Activated T-cell treated with anti-CD3 and anti-CD28 coated beads for 4 hours (primary cell): Measurements from ENCODE around the gene SAMD7.

Source experiments
- DNase-seq: peaks from one replicate; pipeline ENCODE4 v3.0.0-alpha.2; 2020

Gene SAMD7

DNA sequence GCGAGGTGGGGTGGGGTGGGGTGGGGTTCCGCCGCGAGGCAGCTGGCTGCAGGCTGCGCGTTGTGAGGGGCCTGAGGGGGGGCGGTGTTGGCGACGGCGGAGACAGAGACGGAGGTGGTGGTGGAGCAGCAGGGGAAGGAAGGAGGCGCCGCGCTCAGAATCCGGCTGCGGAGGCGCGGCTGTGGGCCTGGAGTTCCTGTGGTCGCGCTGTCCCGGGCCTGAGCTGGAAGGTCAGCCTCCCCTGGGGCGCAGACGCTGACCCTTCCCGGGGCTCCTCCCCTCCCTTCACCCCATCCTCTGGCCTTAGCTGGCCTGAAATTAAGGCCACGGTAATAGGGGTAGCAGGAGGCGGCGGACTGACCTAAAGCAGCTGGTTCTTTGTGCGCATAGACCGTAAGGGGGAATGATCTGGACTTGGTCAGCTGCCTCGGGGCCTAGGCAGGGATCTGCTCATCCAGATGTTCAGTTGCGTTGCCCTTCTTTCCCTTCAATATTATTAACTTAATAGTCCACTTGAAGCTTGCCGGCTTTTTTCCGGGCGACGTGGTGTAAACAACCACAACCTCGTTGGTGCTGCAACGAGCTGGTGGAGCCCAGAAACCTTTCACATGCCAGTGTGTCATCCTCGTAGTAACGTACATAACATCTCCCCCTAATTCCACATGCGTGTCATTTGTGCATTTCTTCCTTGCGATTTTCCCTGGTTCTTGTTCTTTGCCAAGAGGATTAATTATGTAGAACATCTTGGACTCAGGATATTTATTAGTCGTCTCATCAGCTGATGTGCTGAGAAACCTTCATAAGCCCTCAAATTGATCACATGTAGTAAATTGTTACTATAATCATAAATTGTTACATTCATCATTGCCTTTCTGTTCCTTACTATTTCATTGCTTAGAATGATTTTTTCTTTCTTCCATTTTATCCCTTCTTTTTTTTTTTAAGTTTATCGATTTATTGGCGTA lies 55.9 kb downstream of the SAMD7 start:
- no peak for DNase-seq

DNA sequence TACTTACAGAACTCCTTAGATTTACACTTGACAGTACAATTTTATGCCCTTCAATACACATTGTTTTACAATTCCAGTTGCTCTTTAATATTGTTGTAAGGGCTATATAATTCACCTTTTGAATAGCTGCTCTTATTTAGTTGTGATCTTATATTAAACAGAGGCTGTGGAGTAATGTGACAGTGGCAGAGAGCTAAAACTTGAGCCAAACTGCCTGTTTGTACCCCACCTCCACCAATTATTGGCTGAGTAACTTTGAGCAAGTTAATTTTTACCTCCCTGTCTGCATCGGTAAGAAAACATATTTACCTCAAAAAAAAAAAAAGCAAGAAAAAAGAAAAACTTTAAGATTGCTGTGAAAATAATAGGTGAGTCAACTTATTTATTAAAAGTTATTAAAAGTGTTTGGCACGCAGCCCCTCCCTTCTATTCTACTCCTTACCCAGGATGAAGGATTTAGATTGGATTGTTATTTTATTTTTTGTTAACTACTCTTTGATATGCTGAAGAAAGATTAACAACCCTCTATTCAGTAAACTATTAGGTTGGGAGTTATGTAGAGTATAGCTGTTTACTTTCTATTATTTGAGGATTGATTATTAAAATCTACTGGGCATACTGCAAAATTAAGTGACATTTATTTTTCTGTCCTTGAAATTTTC lies 57.0 kb downstream of the SAMD7 start:
- DNase-seq = no peak

GRCh38 chr3:169969174-169970095 lies 58.1 kb downstream of the SAMD7 start:
- no peak for DNase-seq

- no peak for DNase-seq
Observed at GRCh38 chr3:169970847-169971246, 59.5 kb downstream of the SAMD7 start.

DNA sequence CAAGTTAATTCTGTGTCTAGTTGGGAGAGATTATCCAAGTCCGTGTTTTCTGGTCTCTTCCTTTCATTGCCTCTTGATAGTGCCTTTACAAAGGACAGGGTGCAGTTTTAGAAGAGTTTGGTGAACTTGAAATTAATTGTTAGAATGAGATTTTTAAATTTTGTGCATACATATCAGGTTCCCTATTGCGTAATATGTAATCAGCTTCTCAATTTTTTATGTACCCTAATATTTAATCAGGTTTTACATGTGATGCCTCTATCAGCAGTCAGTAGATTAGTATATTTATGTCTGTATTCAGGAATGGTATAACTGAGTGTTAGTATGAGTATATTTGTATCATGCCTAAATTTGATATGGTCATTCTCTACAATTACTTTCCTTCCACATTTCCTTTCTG lies 60.1 kb downstream of the SAMD7 start:
- DNase-seq = no peak

DNA sequence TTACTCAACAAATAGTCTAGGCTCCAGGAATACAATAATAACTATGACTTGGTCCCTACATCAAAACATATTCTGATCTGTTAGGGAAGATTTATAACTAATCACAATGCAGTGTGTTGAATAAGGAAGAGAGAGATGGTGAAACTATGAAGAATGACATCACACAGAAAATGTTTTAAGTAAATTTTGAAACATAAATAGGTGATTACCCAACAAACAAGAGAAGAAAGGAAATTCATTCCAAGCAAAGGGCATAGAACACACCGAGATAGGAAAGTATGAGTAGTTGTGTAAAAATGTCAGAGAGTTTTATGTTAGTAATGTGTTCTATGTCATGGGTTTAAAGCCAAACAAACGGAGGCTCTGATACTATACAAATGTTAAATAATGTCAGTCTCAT lies 68.7 kb downstream of the SAMD7 start:
- no peak for DNase-seq

DNA sequence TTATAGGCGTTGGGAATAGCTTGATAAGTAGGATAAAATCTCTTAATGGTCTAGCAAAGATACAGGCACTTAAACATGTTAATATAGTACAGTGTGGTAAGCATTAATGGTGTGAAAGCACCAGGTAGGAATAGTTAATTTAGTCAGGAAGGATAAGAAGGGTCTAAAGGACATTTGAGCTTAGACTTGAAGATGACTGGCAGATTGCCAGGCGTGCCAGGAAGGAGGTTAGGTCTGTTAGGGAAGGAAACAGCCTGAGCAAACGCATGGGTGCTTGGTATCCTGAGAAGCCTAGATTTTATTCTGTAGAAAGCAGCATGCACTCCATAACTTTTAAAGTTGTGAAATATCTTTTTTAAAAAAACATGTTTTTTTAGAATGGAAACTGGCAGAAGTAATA lies 72.9 kb downstream of the SAMD7 start:
- no peak for DNase-seq
